Loucy (cell line): ENCODE results near the gene CDHR4.

ENCODE experiments used
- CTCF ChIP-seq: fragments of 200-600 bp; sonication (generic); conservative IDR thresholded peaks from 2 replicates; pipeline ENCODE4 v1.5.1; 2014; ENCODE audit warnings: mild to moderate bottlenecking, antibody characterized with exemption, low read length
- EZH2phosphoT487 ChIP-seq: fragments of 200-600 bp; IDR thresholded peaks from 2 replicates; pipeline ENCODE4 v1.6.1; 2018; ENCODE audit warnings: antibody characterized with exemption, mild to moderate bottlenecking, moderate library complexity, borderline replicate concordance

- TF ChIP-seq CTCF (no peak), EZH2phosphoT487 (no peak)
Measured at GRCh38 chr3:49761661-49762060, 38.0 kb downstream of the CDHR4 start.
